OCI-LY3 (cell line): ENCODE results near the gene CDC14B.

Source experiments
- EZH2phosphoT487 ChIP-seq: fragments of 200-600 bp; shearing (Covaris generic); IDR thresholded peaks from 2 replicates; pipeline ENCODE4 v1.6.1; 2018; ENCODE audit warnings: antibody characterized with exemption, mixed run types, low read depth
- TF ChIP-seq, protein P1 (sequence below): fragments of 200-600, 300-600 bp; sonication (generic); IDR thresholded peaks from 2 replicates; pipeline ENCODE4 v1.5.1; 2014; ENCODE audit warnings: antibody characterized with exemption, low read length, low read depth

DNA sequence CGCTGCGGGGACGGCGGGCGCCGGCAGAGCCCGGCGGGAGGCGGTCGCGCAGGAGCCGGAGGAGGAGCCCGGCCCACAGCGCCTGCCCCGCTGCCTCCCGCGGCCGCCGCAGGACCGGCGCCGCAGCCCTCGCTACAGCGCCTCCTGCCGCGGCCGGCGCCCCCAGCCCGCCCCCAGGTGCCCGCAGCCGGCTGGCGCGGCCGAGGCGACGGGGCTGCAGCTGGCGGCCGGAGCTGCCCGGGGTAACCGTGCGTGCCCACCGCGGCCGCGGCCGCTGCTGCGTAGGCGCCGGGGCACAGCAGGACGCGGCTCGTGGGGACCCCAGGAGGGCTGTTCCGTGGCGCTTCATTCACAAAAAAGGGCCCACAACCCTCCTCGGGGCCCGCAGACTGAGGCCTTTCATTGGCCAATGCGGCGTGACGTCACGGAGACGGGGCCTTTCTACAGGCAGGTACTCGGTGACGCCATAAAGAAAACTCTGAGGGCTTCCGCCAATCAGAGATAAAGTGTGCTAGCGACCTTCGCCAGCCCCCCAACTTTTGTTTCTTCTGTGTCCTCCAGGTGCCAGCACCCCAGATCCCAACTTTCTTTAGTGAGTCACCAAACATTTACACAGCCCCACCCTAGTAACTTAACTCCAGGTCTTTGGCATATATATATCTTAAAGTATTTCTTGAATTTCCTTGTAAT, at the start of gene CDC14B:
- TF ChIP-seq, protein P1, sequence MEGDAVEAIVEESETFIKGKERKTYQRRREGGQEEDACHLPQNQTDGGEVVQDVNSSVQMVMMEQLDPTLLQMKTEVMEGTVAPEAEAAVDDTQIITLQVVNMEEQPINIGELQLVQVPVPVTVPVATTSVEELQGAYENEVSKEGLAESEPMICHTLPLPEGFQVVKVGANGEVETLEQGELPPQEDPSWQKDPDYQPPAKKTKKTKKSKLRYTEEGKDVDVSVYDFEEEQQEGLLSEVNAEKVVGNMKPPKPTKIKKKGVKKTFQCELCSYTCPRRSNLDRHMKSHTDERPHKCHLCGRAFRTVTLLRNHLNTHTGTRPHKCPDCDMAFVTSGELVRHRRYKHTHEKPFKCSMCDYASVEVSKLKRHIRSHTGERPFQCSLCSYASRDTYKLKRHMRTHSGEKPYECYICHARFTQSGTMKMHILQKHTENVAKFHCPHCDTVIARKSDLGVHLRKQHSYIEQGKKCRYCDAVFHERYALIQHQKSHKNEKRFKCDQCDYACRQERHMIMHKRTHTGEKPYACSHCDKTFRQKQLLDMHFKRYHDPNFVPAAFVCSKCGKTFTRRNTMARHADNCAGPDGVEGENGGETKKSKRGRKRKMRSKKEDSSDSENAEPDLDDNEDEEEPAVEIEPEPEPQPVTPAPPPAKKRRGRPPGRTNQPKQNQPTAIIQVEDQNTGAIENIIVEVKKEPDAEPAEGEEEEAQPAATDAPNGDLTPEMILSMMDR = no peak
- no peak for TF ChIP-seq EZH2phosphoT487
